Superior temporal gyrus (tissue), 1 donor: ENCODE measurements around the gene MPV17L.
"Not testable (repeated sequence)": the region's sequence is repeated elsewhere in the genome, so short reads cannot be mapped to it uniquely, and the experiment has no call there.

Experiments used
- DNase-seq: peaks from one replicate; pipeline ENCODE4 v3.0.0-alpha.2; 2016; ENCODE audit errors: extremely low spot score

The MPV17L gene

GRCh38 chr16:15451098-15451731 lies 55.7 kb downstream of the MPV17L start:
- no peak for DNase-seq

- no peak for DNase-seq
Measured at GRCh38 chr16:15452246-15452855, 56.8 kb downstream of the MPV17L start.

GRCh38 chr16:15453296-15453695 lies 57.7 kb downstream of the MPV17L start:
- DNase-seq: not testable (repeated sequence)

GRCh38 chr16:15454933-15455332 lies 59.4 kb downstream of the MPV17L start:
- DNase-seq: not testable (repeated sequence)

- DNase-seq: no peak
Measured at GRCh38 chr16:15457400-15457799, 61.8 kb downstream of the MPV17L start.

GRCh38 chr16:15457958-15458357 lies 62.4 kb downstream of the MPV17L start:
- DNase-seq: no peak

GRCh38 chr16:15459791-15460190 lies 64.2 kb downstream of the MPV17L start:
- no peak for DNase-seq

- DNase-seq: peak; percentile 18
Measured at GRCh38 chr16:15460601-15461000, 65.0 kb downstream of the MPV17L start.

GRCh38 chr16:15461376-15461775 lies 65.8 kb downstream of the MPV17L start:
- DNase-seq: no peak
